Cortex of kidney (tissue), 1 donor: ENCODE data around the gene ADAMTS7.
"Not testable (repeated sequence)": the region's sequence is repeated elsewhere in the genome, so short reads cannot be mapped to it uniquely, and the experiment has no call there.

Experiments used
- DNase-seq: peaks from one replicate; lab custom pipeline; 2025; lab: John Stamatoyannopoulos, UW

ADAMTS7 gene

GRCh38 chr15:78753751-78754535 lies 57.3 kb downstream of the ADAMTS7 start:
- DNase-seq = not testable (repeated sequence)

- DNase-seq = not testable (repeated sequence)
Observed at GRCh38 chr15:78753359-78753659, 58.0 kb downstream of the ADAMTS7 start.

GRCh38 chr15:78752492-78753358 lies 58.5 kb downstream of the ADAMTS7 start:
- DNase-seq = no peak

GRCh38 chr15:78751602-78751979 lies 59.7 kb downstream of the ADAMTS7 start:
- no peak for DNase-seq

- not testable (repeated sequence) for DNase-seq
Observed at GRCh38 chr15:78750974-78751601, 60.2 kb downstream of the ADAMTS7 start.

GRCh38 chr15:78750566-78750965 lies 60.7 kb downstream of the ADAMTS7 start:
- no peak for DNase-seq

GRCh38 chr15:78749831-78750230 lies 61.4 kb downstream of the ADAMTS7 start:
- no peak for DNase-seq

GRCh38 chr15:78747877-78748276 lies 63.4 kb downstream of the ADAMTS7 start:
- DNase-seq = not testable (repeated sequence)

- not testable (repeated sequence) for DNase-seq
Observed at GRCh38 chr15:78741674-78742073, 69.6 kb downstream of the ADAMTS7 start.

- DNase-seq = no peak
Observed at GRCh38 chr15:78740904-78741274, 70.4 kb downstream of the ADAMTS7 start.

- no peak for DNase-seq
Observed at GRCh38 chr15:78739996-78740903, 71.0 kb downstream of the ADAMTS7 start.

GRCh38 chr15:78739206-78739605 lies 72.1 kb downstream of the ADAMTS7 start:
- no peak for DNase-seq

- not testable (repeated sequence) for DNase-seq
Observed at GRCh38 chr15:78737931-78738558, 73.2 kb downstream of the ADAMTS7 start.

- DNase-seq = no peak
Observed at GRCh38 chr15:78737187-78737820, 74.0 kb downstream of the ADAMTS7 start.

GRCh38 chr15:78736286-78736685 lies 75.0 kb downstream of the ADAMTS7 start:
- DNase-seq = not testable (repeated sequence)

- DNase-seq = no peak
Observed at GRCh38 chr15:78734451-78735064, 76.7 kb downstream of the ADAMTS7 start.

- DNase-seq = no peak
Observed at GRCh38 chr15:78732634-78733033, 78.6 kb downstream of the ADAMTS7 start.

- DNase-seq = no peak
Observed at GRCh38 chr15:78730955-78731354, 80.3 kb downstream of the ADAMTS7 start.

GRCh38 chr15:78728427-78728826 lies 82.8 kb downstream of the ADAMTS7 start:
- DNase-seq = not testable (repeated sequence)

- DNase-seq = no peak
Observed at GRCh38 chr15:78727561-78727960, 83.7 kb downstream of the ADAMTS7 start.
